CD4-positive, alpha-beta T cell (primary cell): ENCODE results near the gene PLEKHA1. TPM values are rescaled to one million over a fixed set of nuclear protein-coding genes. Genes with fewer than 3 reads are reported as not detected.

Experiments used
- ATAC-seq: fragments of 200-7000 bp; cut with Tn5 transposase; one replicate; pipeline ENCODE4 v1.10.0; 2022; ENCODE audit warnings: mild to moderate bottlenecking; ENCODE audit not compliant: poor library complexity
- CTCF ChIA-PET: fragments of 350-600 bp; sonication (Branson Sonifier 250); formaldehyde crosslinking; loops from one replicate; lab custom pipeline; 2021; ENCODE audit warnings: antibody characterized with exemption, inconsistent platforms; lab: Charles Lee
- POLR2A ChIA-PET: fragments of 350-600 bp; sonication (Branson Sonifier 250); formaldehyde crosslinking; loops from one replicate; lab custom pipeline; 2021; ENCODE audit warnings: antibody characterized with exemption, inconsistent platforms; lab: Charles Lee
- DNase-seq, 14 experiments: peaks; one replicate each; pipeline ENCODE4 v3.0.0-alpha.2; 2013 to 2020; ENCODE audit warnings: mixed read lengths in 2 of 14
- H3K27ac ChIP-seq, 2 donors: one replicate each; pipeline versions ENCODE4 v1.5.1 to v1.7.0; 2013; ENCODE audit warnings: low read length in 2 of 2, low read depth in 1 of 2, mild to moderate bottlenecking in 1 of 2
- H3K27me3 ChIP-seq, 2 experiments: 1 replicate in 1 of 2; 2 replicates in 1 of 2; pipeline versions ENCODE4 v1.6.1 to v1.7.0; 2013; ENCODE audit warnings: low read length in 2 of 2, control low read depth in 1 of 2, mild to moderate bottlenecking in 1 of 2, moderate library complexity in 1 of 2; ENCODE audit not compliant: insufficient read depth in 2 of 2, control insufficient read depth in 1 of 2
- H3K36me3 ChIP-seq: one replicate; pipeline ENCODE4 v1.6.1; 2013; ENCODE audit warnings: low read length, control low read depth; ENCODE audit not compliant: insufficient read depth
- H3K4me1 ChIP-seq: one replicate; pipeline ENCODE4 v1.6.1; 2013; ENCODE audit warnings: low read length, control low read depth; ENCODE audit not compliant: insufficient read depth
- H3K4me3 ChIP-seq: one replicate; pipeline ENCODE4 v1.5.1; 2013; ENCODE audit warnings: mild to moderate bottlenecking, low read length, moderate library complexity
- H3K9me3 ChIP-seq, 2 experiments: 1 replicate in 1 of 2; 2 replicates in 1 of 2; pipeline versions ENCODE4 v1.6.1 to v1.7.0; 2013; ENCODE audit warnings: low read length in 2 of 2, mild to moderate bottlenecking in 2 of 2, control low read depth in 1 of 2, moderate library complexity in 1 of 2; ENCODE audit not compliant: control insufficient read depth in 1 of 2, insufficient read depth in 1 of 2
- H3K27ac Mint-ChIP-seq: one replicate; pipeline ENCODE4 v1.8.0; 2020; ENCODE audit warnings: mixed read lengths
- H3K27me3 Mint-ChIP-seq: one replicate; pipeline ENCODE4 v1.8.0; 2021; ENCODE audit warnings: mixed read lengths
- H3K36me3 Mint-ChIP-seq: one replicate; pipeline ENCODE4 v1.8.0; 2021; ENCODE audit warnings: low read depth, mixed read lengths
- H3K4me1 Mint-ChIP-seq: one replicate; pipeline ENCODE4 v1.8.0; 2021; ENCODE audit warnings: low read depth, mixed read lengths
- H3K4me3 Mint-ChIP-seq: one replicate; pipeline ENCODE4 v1.8.0; 2020; ENCODE audit warnings: mild to moderate bottlenecking, mixed read lengths
- H3K9me3 Mint-ChIP-seq: one replicate; pipeline ENCODE4 v1.8.0; 2020; ENCODE audit warnings: mixed read lengths
- CTCF ChIP-seq: fragments of 200-600 bp; IDR thresholded peaks from one replicate; pipeline ENCODE4 v1.8.0; 2022; ENCODE audit warnings: antibody characterized with exemption, mild to moderate bottlenecking
- intact Hi-C, 2 experiments: fragments of 100-400 bp; cut with DNase I in 1 of 2; cut with micrococcal nuclease in 1 of 2; formaldehyde crosslinking; loops; one replicate each; pipeline versions ENCODE4 v1.15.1 to v1.9.0; 2023 to 2025; cut with DNase I, micrococcal nuclease
- polyA plus RNA-seq, 2 donors: library from polyadenylated mRNA; unstranded; fragments of 120-200 nt; gene quantifications; one replicate each; pipeline ENCODE4 v1.2.1, GENCODE V29; 2013
- total RNA-seq, 174 experiments: library from RNA in 2 of 174; stranded (reverse) in 2 of 174; gene quantifications; one replicate each; pipeline ENCODE4 v1.2.3 and lab custom pipeline; 2021 to 2026

The PLEKHA1 gene
- total RNA-seq: 10 to 100 TPM; 24.9 to 26.8 TPM
- polyA plus RNA-seq (2013, experiment 1 of 2): 45.2 TPM
- polyA plus RNA-seq (2013, experiment 2 of 2): 44.4 TPM
- 18.2 to 193 (median 84.7) reads per million in 172 experiments for total RNA-seq (lab: John Stamatoyannopoulos, UW)

GRCh38 chr10:122374237-122374858, at the start of gene PLEKHA1:
Gene PLEKHA1, plus strand, starts transcription at chr10:122374708. Its CDS starts 18,493 bp downstream, at chr10:122393201.
- no peak for TF ChIP-seq CTCF
- CTCF ChIA-PET: interaction anchor here (1.2 to 1.5 kb wide), 3 partner anchors 31 to 606 kb away, joined by 3 to 5 read pairs (median 4); partner anchors contain the start of gene PSTK
- Mint-ChIP-seq H3K9me3 (no peaks in the 10 kb centered on the region), H3K4me3 (peak within 1 kb of the TSS; percentile 93), H3K36me3 (peaks cover 16% of the 10 kb centered on the region), H3K27ac (peak within 1 kb of the TSS; percentile 94), H3K27me3 (peaks cover 10% of the 10 kb centered on the region), H3K4me1 (peaks cover 49% of the 10 kb centered on the region)
- intact Hi-C loops: loop anchor here (1.0 to 10.0 kb wide), 8 partner anchors 18 to 780 kb away; partner anchors contain the start of genes ACADSB (in 1 of the 2), BUB3 (in 1 of the 2), C10orf88 (in 1 of the 2) and IKZF5 (in 1 of the 2)
- no peaks in the 10 kb centered on the region for H3K36me3 ChIP-seq
- H3K27me3 ChIP-seq: peaks cover 0 to 8% of the 10 kb centered on the region in 2 experiments
- H3K4me1 ChIP-seq: peaks cover 26% of the 10 kb centered on the region
- peak within 1 kb of the TSS; percentile 83 to 87 for H3K27ac ChIP-seq
- H3K4me3 ChIP-seq: peak within 1 kb of the TSS; percentile 91
- POLR2A ChIA-PET: interaction anchor here (0.6 to 3.5 kb wide), 22 partner anchors 10 to 868 kb away, joined by 3 to 32 read pairs (median 7); partner anchors contain the start of genes ACADSB, BUB3 and IKZF5
- DNase-seq (peak; percentile 85 to 96 (median 92)), ATAC-seq (peak; percentile 91)
- no peaks in the 10 kb centered on the region for H3K9me3 ChIP-seq

GRCh38 chr10:122325235-122325634, 49.3 kb upstream of the PLEKHA1 start:
- no peaks in the 10 kb centered on the region for H3K36me3 ChIP-seq
- H3K27me3 ChIP-seq: peaks cover 4 to 6% of the 10 kb centered on the region in 2 experiments
- no peaks in the 10 kb centered on the region for H3K9me3 Mint-ChIP-seq
- ChIA-PET POLR2A (no interaction called here), CTCF (no interaction called here)
- no peak overlapping the region for H3K4me3 Mint-ChIP-seq
- H3K4me1 Mint-ChIP-seq: no peaks in the 10 kb centered on the region
- intact Hi-C loops: no loop called here
- H3K9me3 ChIP-seq: no peaks in the 10 kb centered on the region
- no peaks in the 10 kb centered on the region for H3K4me1 ChIP-seq
- no peak overlapping the region for H3K27ac ChIP-seq
- no peaks in the 10 kb centered on the region for H3K36me3 Mint-ChIP-seq
- H3K27ac Mint-ChIP-seq: no peak overlapping the region
- DNase-seq (no peak), ATAC-seq (no peak)
- H3K27me3 Mint-ChIP-seq: peaks cover 61% of the 10 kb centered on the region
- no peak overlapping the region for H3K4me3 ChIP-seq
- no peak for TF ChIP-seq CTCF

GRCh38 chr10:122326385-122326784, 48.1 kb upstream of the PLEKHA1 start:
- no peaks in the 10 kb centered on the region for H3K9me3 Mint-ChIP-seq
- H3K27me3 Mint-ChIP-seq: peaks cover 67% of the 10 kb centered on the region
- no peak overlapping the region for H3K27ac ChIP-seq
- no peaks in the 10 kb centered on the region for H3K9me3 ChIP-seq
- H3K4me1 ChIP-seq: no peaks in the 10 kb centered on the region
- H3K4me3 ChIP-seq: no peak overlapping the region
- ATAC-seq (no peak), DNase-seq (no peak)
- intact Hi-C loops: no loop called here
- H3K36me3 Mint-ChIP-seq: no peaks in the 10 kb centered on the region
- no peak overlapping the region for H3K4me3 Mint-ChIP-seq
- no peak overlapping the region for H3K27ac Mint-ChIP-seq
- H3K36me3 ChIP-seq: no peaks in the 10 kb centered on the region
- ChIA-PET POLR2A (no interaction called here), CTCF (no interaction called here)
- no peak for TF ChIP-seq CTCF
- no peaks in the 10 kb centered on the region for H3K4me1 Mint-ChIP-seq
- peaks cover 6% of the 10 kb centered on the region in 2 experiments for H3K27me3 ChIP-seq
